HepG2 (cell line): ENCODE data around the gene HEXD. TPM values are rescaled to one million over a fixed set of nuclear protein-coding genes. Genes with fewer than 3 reads are reported as not detected.

Source experiments
- ATAC-seq: fragments of 200-7000 bp; cut with Tn5 transposase; 3 replicates; pipeline ENCODE4 v1.9.1; 2020; ENCODE audit warnings: mild to moderate bottlenecking, moderate library complexity
- BruUV-seq: library from RNA; stranded (reverse); fragments of 400-500 nt; replicated peaks from 2 replicates; lab custom pipeline; 2021; lab: Mats Ljungman, UMichigan
- CTCF ChIA-PET: fragments of 300-600 bp; formaldehyde crosslinking; extraction: SDS; loops from one replicate; lab custom pipeline; 2021; ENCODE audit warnings: low total read pairs, inconsistent platforms, low intra/inter-chr PET ratio; lab: Yijun Ruan, JAX
- POLR2A ChIA-PET: fragments of 350-600 bp; sonication (Branson Sonifier 250); formaldehyde crosslinking; loops from one replicate; lab custom pipeline; 2020; ENCODE audit warnings: antibody characterized with exemption, inconsistent platforms; lab: Yijun Ruan, JAX
- DNase-seq: peaks from one replicate; pipeline ENCODE4 v3.0.0-alpha.2; 2015; ENCODE audit warnings: low spot score
- FAIRE-seq: peaks from 3 replicates; lab custom pipeline; 2011; peaks lifted over from hg19 to GRCh38; lab: Jason Lieb, UNC
- H2AFZ ChIP-seq: one replicate; pipeline ENCODE4 v1.6.1; 2011; ENCODE audit warnings: low read length, inconsistent platforms
- H3K27ac ChIP-seq: fragments of 300-600 bp; 3 replicates; pipeline ENCODE4 v1.8.0; 2011; ENCODE audit warnings: mixed run types, mild to moderate bottlenecking, mixed read lengths, low read length, inconsistent platforms; ENCODE audit not compliant: insufficient read depth; ENCODE audit errors: extremely low read length
- H3K27me3 ChIP-seq, 2 experiments: fragments of 200-600 bp in 1 of 2; 2 replicates in 1 of 2; 3 replicates in 1 of 2; pipeline versions ENCODE4 v1.6.0 to v1.8.0; 2011; ENCODE audit warnings: low read length in 2 of 2, mild to moderate bottlenecking in 2 of 2, moderate library complexity in 2 of 2, inconsistent platforms in 1 of 2; ENCODE audit not compliant: insufficient read depth in 2 of 2, control insufficient read depth in 1 of 2
- H3K36me3 ChIP-seq, 2 experiments: fragments of 200-600 bp in 1 of 2; replicated peaks in 1 of 2; 2 replicates in 1 of 2; 3 replicates in 1 of 2; pipeline versions ENCODE4 v1.5.1 to v1.8.0; 2011; ENCODE audit warnings: low read length in 2 of 2, inconsistent platforms in 1 of 2; ENCODE audit not compliant: insufficient read depth in 2 of 2, control insufficient read depth in 1 of 2
- H3K4me1 ChIP-seq: 2 replicates; pipeline ENCODE4 v1.5.1; 2012; ENCODE audit warnings: low read length, inconsistent platforms; ENCODE audit not compliant: insufficient read depth
- H3K4me2 ChIP-seq: 2 replicates; pipeline ENCODE4 v1.6.0; 2011; ENCODE audit warnings: low read depth, low read length, inconsistent platforms
- H3K4me3 ChIP-seq, 3 experiments: fragments of 200-600 bp in 1 of 3; sonication (generic), shearing (Covaris generic) in 1 of 3; replicated peaks in 1 of 3; 2 replicates each; pipeline ENCODE4 v1.5.1; 2011 to 2016; ENCODE audit warnings: low read length in 3 of 3, inconsistent platforms in 2 of 3, low read depth in 2 of 3, mild to moderate bottlenecking in 2 of 3, control low read depth in 1 of 3, mixed read lengths in 1 of 3; ENCODE audit not compliant: insufficient read depth in 1 of 3
- H3K79me2 ChIP-seq: one replicate; pipeline ENCODE4 v1.6.1; 2011; ENCODE audit warnings: low read length, inconsistent platforms; ENCODE audit not compliant: insufficient read depth
- H3K9ac ChIP-seq: 2 replicates; pipeline ENCODE4 v1.6.0; 2011; ENCODE audit warnings: mild to moderate bottlenecking, low read depth, low read length, inconsistent platforms; ENCODE audit not compliant: insufficient read depth
- H3K9me3 ChIP-seq: 2 replicates; pipeline ENCODE4 v1.5.1; 2012; ENCODE audit warnings: mild to moderate bottlenecking, low read length
- H4K20me1 ChIP-seq: 2 replicates; pipeline ENCODE4 v1.6.0; 2011; ENCODE audit warnings: inconsistent platforms, mild to moderate bottlenecking, low read length, moderate library complexity; ENCODE audit not compliant: insufficient read depth
- AGO2 ChIP-seq: fragments of 200-400 bp; formaldehyde crosslinking; optimal IDR thresholded peaks from 2 replicates; pipeline ENCODE3; 2017; ENCODE audit warnings: mild to moderate bottlenecking, low read depth, low read length, moderate library complexity
- ARHGAP35 ChIP-seq: sonication (generic); formaldehyde crosslinking; IDR thresholded peaks from 2 replicates; pipeline ENCODE4 v1.9.0; 2022; ENCODE audit warnings: mild to moderate bottlenecking, inconsistent platforms, moderate library complexity, missing genetic modification reagents, borderline replicate concordance
- HNRNPL ChIP-seq: fragments of 200-400 bp; formaldehyde crosslinking; IDR thresholded peaks from 2 replicates; pipeline ENCODE4 v1.6.1; 2017; ENCODE audit warnings: mild to moderate bottlenecking, low read depth, low read length
- NR2F1 ChIP-seq, 2 experiments: fragments of 450-650 bp in 1 of 2; formaldehyde crosslinking in 1 of 2; IDR thresholded peaks; 2 replicates each; pipeline versions ENCODE4 v1.5.0 to v1.6.1; 2016 to 2020; ENCODE audit warnings: mild to moderate bottlenecking in 1 of 2, missing compliant biosample characterization in 1 of 2, missing genetic modification reagents in 1 of 2, moderate library complexity in 1 of 2
- NRL ChIP-seq: sonication (generic); formaldehyde crosslinking; IDR thresholded peaks from 2 replicates; pipeline ENCODE4 v1.5.0; 2020; ENCODE audit warnings: missing genetic modification reagents, mild to moderate bottlenecking, moderate library complexity, borderline replicate concordance
- PBX2 ChIP-seq: IDR thresholded peaks from 2 replicates; pipeline ENCODE4 v1.6.1; 2016; ENCODE audit warnings: control low read depth
- RBFOX2 ChIP-seq: fragments of 200-400 bp; formaldehyde crosslinking; IDR thresholded peaks from 2 replicates; pipeline ENCODE4 v1.6.1; 2017; ENCODE audit warnings: low read depth, mild to moderate bottlenecking, low read length
- SNRNP70 ChIP-seq: fragments of 200-400 bp; formaldehyde crosslinking; IDR thresholded peaks from 2 replicates; pipeline ENCODE4 v1.6.1; 2017; ENCODE audit warnings: mild to moderate bottlenecking, low read depth, low read length, moderate library complexity
- TBP ChIP-seq: sonication (generic); formaldehyde crosslinking; IDR thresholded peaks from 2 replicates; pipeline ENCODE4 v1.5.0; 2020; ENCODE audit warnings: missing genetic modification reagents
- TBX2 ChIP-seq: sonication (generic); formaldehyde crosslinking; IDR thresholded peaks from 2 replicates; pipeline ENCODE4 v1.5.0; 2020; ENCODE audit warnings: missing genetic modification reagents, mild to moderate bottlenecking, borderline replicate concordance
- ZBTB33 ChIP-seq: sonication (generic); formaldehyde crosslinking; IDR thresholded peaks from 2 replicates; pipeline ENCODE4 v1.4.0; 2020; ENCODE audit warnings: missing genetic modification reagents
- ZNF10 ChIP-seq: sonication (generic); formaldehyde crosslinking; IDR thresholded peaks from 2 replicates; pipeline ENCODE4 v1.4.0; 2020; ENCODE audit warnings: mild to moderate bottlenecking, low read depth, missing genetic modification reagents, borderline replicate concordance
- ZNF224 ChIP-seq: sonication (generic); formaldehyde crosslinking; IDR thresholded peaks from 2 replicates; pipeline ENCODE4 v1.5.0; 2020; ENCODE audit warnings: mild to moderate bottlenecking, missing genetic modification reagents
- ZNF280B ChIP-seq: sonication (generic); formaldehyde crosslinking; IDR thresholded peaks from 2 replicates; pipeline ENCODE4 v1.5.0; 2020; ENCODE audit warnings: missing genetic modification reagents, mild to moderate bottlenecking, borderline replicate concordance
- ZNF672 ChIP-seq: sonication (generic); formaldehyde crosslinking; IDR thresholded peaks from 2 replicates; pipeline ENCODE4 v1.8.1; 2022; ENCODE audit warnings: missing genetic modification reagents
- WGBS: methylation state at CpG from one replicate; pipeline ENCODE4 v1.1.6; 2017; ENCODE audit warnings: low lambda C conversion rate; 5-methylcytosine and 5-hydroxymethylcytosine counted together
- in situ Hi-C: cut with HindIII; loops from 2 replicates; pipeline ENCODE4 v1.10.0; 2017; ENCODE audit warnings: low pct_unique_long_range_greater_than_20kb; ENCODE audit not compliant: extremely low pct_ligation_motif_present
- intact Hi-C: fragments of 100-400 bp; cut with micrococcal nuclease; formaldehyde crosslinking; loops from one replicate; pipeline ENCODE4 v1.10.0; 2022; ENCODE audit not compliant: unreplicated experiment
- polyA plus RNA-seq, 8 experiments: library from polyadenylated mRNA; depleted of rRNA in 3 of 8; stranded (reverse) in 7 of 8; unstranded in 1 of 8; fragments of >200 nt; fragmentation: Illumina TruSeq in 4 of 8; extraction: Trizol in 4 of 8; gene quantifications; 2 replicates each; pipeline versions ENCODE4 v1.2.1 to v1.2.3, GENCODE V29; 2011 to 2016; ENCODE audit warnings: low read depth in 4 of 8, missing spikeins in 1 of 8, mixed read lengths in 1 of 8; ENCODE audit not compliant: insufficient read depth in 1 of 8
- total RNA-seq, 5 experiments: library from RNA; depleted of rRNA; stranded (reverse); fragments of >200 nt; fragmentation: Illumina TruSeq; extraction: Trizol; gene quantifications; 2 replicates each; pipeline ENCODE4 v1.2.3, GENCODE V29; 2016; ENCODE audit warnings: low read depth in 1 of 5

HEXD gene
- total and polyA plus RNA-seq, 2 of the 13 experiments (the other 11 are each of a cell fraction or from before 2014, with no cell fraction given) = 22.3 to 41.8 TPM

GRCh38 chr17:82446124-82446523 is 28.0 kb downstream of the HEXD start:
- TF ChIP-seq ZNF672 (CRISPR knock-in tag) = no peak
- TF ChIP-seq ZNF280B = 0 out of 2 replicates have a peak, but pooled peaks have one; percentile 18
- TF ChIP-seq TBX2 = no peak
- TF ChIP-seq NRL = no peak
- no peak for TF ChIP-seq TBP (CRISPR knock-in tag)
- H3K4me1 ChIP-seq = peaks cover 15% of the 10 kb centered on the region
- 95% methylated on average over 15 of the region's 15 CpGs for WGBS
- peaks cover 6 to 9% of the 10 kb centered on the region in 2 experiments; a peak in 4 of 5 replicates for H3K36me3 ChIP-seq
- peaks cover 13% of the 10 kb centered on the region for H3K79me2 ChIP-seq
- CTCF ChIA-PET = no interaction called here
- no peak for FAIRE-seq
- no peak overlapping the region for H3K9ac ChIP-seq
- no peak for ATAC-seq
- no peaks in the 10 kb centered on the region for H4K20me1 ChIP-seq
- no peaks in the 10 kb centered on the region for H3K27me3 ChIP-seq
- in situ Hi-C loops (no loop called here), intact Hi-C loops (no loop called here)
- no peaks in the 10 kb centered on the region for H3K9me3 ChIP-seq
- POLR2A ChIA-PET = no interaction called here
- H2AFZ ChIP-seq = no peak overlapping the region
- BruUV-seq = no TSS peak
- DNase-seq = no peak
- H3K4me3 ChIP-seq = no peak overlapping the region
- H3K27ac ChIP-seq = no peak overlapping the region
- no peak overlapping the region for H3K4me2 ChIP-seq

GRCh38 chr17:82446649-82447048 is 28.5 kb downstream of the HEXD start:
- in situ Hi-C loops (no loop called here), intact Hi-C loops (no loop called here)
- Histone ChIP-seq H4K20me1 (no peaks in the 10 kb centered on the region), H3K4me1 (peaks cover 20% of the 10 kb centered on the region), H3K79me2 (peaks cover 13% of the 10 kb centered on the region), H3K9me3 (no peaks in the 10 kb centered on the region), H3K27ac (no peak overlapping the region), H3K4me2 (no peak overlapping the region), H2AFZ (no peak overlapping the region), H3K27me3 (no peaks in the 10 kb centered on the region), H3K36me3 (peaks cover 6 to 9% of the 10 kb centered on the region in 2 experiments; a peak in 4 of 5 replicates), H3K9ac (no peak overlapping the region), H3K4me3 (no peak overlapping the region)
- BruUV-seq = no TSS peak
- FAIRE-seq (no peak), ATAC-seq (no peak), DNase-seq (no peak)
- ChIA-PET CTCF (no interaction called here), POLR2A (no interaction called here)
- 99% methylated on average over 12 of the region's 12 CpGs for WGBS
- TF ChIP-seq PBX2 (CRISPR knock-in tag) = no peak
- 0 out of 2 replicates have a peak, but pooled peaks have one; percentile 6 for TF ChIP-seq ZBTB33
- TF ChIP-seq SNRNP70 = no peak
- no peak for TF ChIP-seq ZNF10 (CRISPR knock-in tag)
- TF ChIP-seq ARHGAP35 (CRISPR knock-in tag) = no peak
- peak; percentile 62 for TF ChIP-seq RBFOX2
- TF ChIP-seq ZNF224 (CRISPR knock-in tag) = no peak
- TF ChIP-seq AGO2 = peak; percentile 16
- 0 out of 2 replicates have a peak, but pooled peaks have one; percentile 39 for TF ChIP-seq HNRNPL
- no peak for TF ChIP-seq NR2F1 (CRISPR knock-in tag; IDR thresholded peaks at IDR 0.05)
